K562 (cell line): ENCODE measurements around the gene CD37. TPM values are rescaled to one million over a fixed set of nuclear protein-coding genes. Genes with fewer than 3 reads are reported as not detected.

ENCODE experiments used
- BCOR ChIP-seq: fragments of 450-650 bp; IDR thresholded peaks from 2 replicates; pipeline ENCODE4 v1.6.1; 2016
- CXXC5 ChIP-seq: fragments of 250-450 bp; sonication (Bioruptor Pico); IDR thresholded peaks from 2 replicates; pipeline ENCODE4 v1.8.0; 2022; ENCODE audit warnings: inconsistent platforms, mild to moderate bottlenecking, moderate library complexity
- PTTG1 ChIP-seq: fragments of 450-650 bp; IDR thresholded peaks from 2 replicates; pipeline ENCODE4 v1.6.1; 2016; ENCODE audit warnings: low read depth, mild to moderate bottlenecking, missing genetic modification characterization, missing compliant biosample characterization
- RAD21 ChIP-seq, 2 experiments: fragments of 250-450 bp in 1 of 2; fragments of 450-650 bp in 1 of 2; sonication (Bioruptor Pico) in 1 of 2; formaldehyde crosslinking in 1 of 2; IDR thresholded peaks in 1 of 2; conservative IDR thresholded peaks in 1 of 2; 2 replicates each; pipeline versions ENCODE4 v1.4.0 to v1.8.0; 2020 to 2022; ENCODE audit warnings: mild to moderate bottlenecking in 2 of 2, moderate library complexity in 1 of 2
- SIX5 ChIP-seq, 2 experiments: IDR thresholded peaks; 2 replicates each; pipeline ENCODE4 v1.6.1; 2011; ENCODE audit warnings: low read length in 2 of 2, borderline replicate concordance in 1 of 2, low read depth in 1 of 2, mild to moderate bottlenecking in 1 of 2, moderate library complexity in 1 of 2; ENCODE audit not compliant: insufficient read depth in 1 of 2
- ZNF174 ChIP-seq: fragments of 250-450 bp; sonication (Bioruptor Pico); IDR thresholded peaks from 2 replicates; pipeline ENCODE4 v1.4.0; 2020; ENCODE audit warnings: mild to moderate bottlenecking
- ZNF175 ChIP-seq: fragments of 200-800 bp; sonication (Bioruptor generic); IDR thresholded peaks from 2 replicates; pipeline ENCODE4 v1.6.1; 2016; ENCODE audit warnings: low read depth, mild to moderate bottlenecking, missing genetic modification characterization, missing compliant biosample characterization
- ZNF507 ChIP-seq: conservative IDR thresholded peaks from 2 replicates; pipeline ENCODE4 v1.6.1; 2017; ENCODE audit warnings: missing genetic modification characterization, missing compliant biosample characterization
- ZNF644 ChIP-seq: fragments of 200-800 bp; sonication (Bioruptor generic); IDR thresholded peaks from 2 replicates; pipeline ENCODE4 v1.6.1; 2016; ENCODE audit warnings: low read depth, missing genetic modification characterization, missing compliant biosample characterization
- polyA plus RNA-seq, 8 experiments: library from polyadenylated mRNA; depleted of rRNA in 4 of 8; stranded (reverse) in 5 of 8; unstranded in 3 of 8; fragments of >200 nt; fragmentation: Nextera tagmentation in 2 of 8; fragmentation: Illumina TruSeq in 1 of 8; extraction: Ambion mirVana in 2 of 8; extraction: Trizol in 1 of 8; gene quantifications; 2 replicates each; pipeline versions ENCODE4 v1.2.1 to v1.2.3, GENCODE V29; 2011 to 2014; ENCODE audit warnings: inconsistent platforms in 1 of 8, missing spikeins in 1 of 8
- total RNA-seq, 7 experiments: library from RNA; depleted of rRNA in 6 of 7; stranded (reverse); fragments of >200 nt in 6 of 7; fragmentation: Illumina TruSeq in 2 of 7; extraction: Trizol in 2 of 7; gene quantifications; 2 replicates each; pipeline versions ENCODE4 v1.2.1 to v1.2.3, GENCODE V29; 2011 to 2021; ENCODE audit warnings: low replicate concordance in 1 of 7
- TF ChIP-seq, protein P1 (sequence below): fragments of 250-450 bp; sonication (Bioruptor Pico); IDR thresholded peaks from 2 replicates; pipeline ENCODE4 v1.8.0; 2021; ENCODE audit warnings: borderline replicate concordance, mild to moderate bottlenecking, moderate library complexity; ENCODE audit not compliant: poor library complexity, severe bottlenecking
- TF ChIP-seq, protein P2 (sequence below): fragments of 450-650 bp; IDR thresholded peaks from 2 replicates; pipeline ENCODE4 v1.7.0; 2016; ENCODE audit warnings: borderline replicate concordance
- TF ChIP-seq, protein P3 (sequence below): fragments of 250-450 bp; sonication (Bioruptor Pico); IDR thresholded peaks from 2 replicates; pipeline ENCODE4 v1.8.0; 2021; ENCODE audit warnings: moderate library complexity, mild to moderate bottlenecking, inconsistent platforms
- TF ChIP-seq, protein P4 (sequence below): sonication (generic); formaldehyde crosslinking; IDR thresholded peaks from 2 replicates; pipeline ENCODE4 v1.5.0; 2020; ENCODE audit warnings: missing genetic modification reagents
- TF ChIP-seq, protein P5 (sequence below): sonication (generic); formaldehyde crosslinking; IDR thresholded peaks from 2 replicates; pipeline ENCODE4 v1.8.0; 2022; ENCODE audit warnings: mild to moderate bottlenecking, missing genetic modification reagents

The CD37 gene
- total and polyA plus RNA-seq, 9 of the 15 experiments (the other 6 are each of a cell fraction or from before 2014, with no cell fraction given), result 2.5 to 19.0 (median 7.4) TPM

DNA sequence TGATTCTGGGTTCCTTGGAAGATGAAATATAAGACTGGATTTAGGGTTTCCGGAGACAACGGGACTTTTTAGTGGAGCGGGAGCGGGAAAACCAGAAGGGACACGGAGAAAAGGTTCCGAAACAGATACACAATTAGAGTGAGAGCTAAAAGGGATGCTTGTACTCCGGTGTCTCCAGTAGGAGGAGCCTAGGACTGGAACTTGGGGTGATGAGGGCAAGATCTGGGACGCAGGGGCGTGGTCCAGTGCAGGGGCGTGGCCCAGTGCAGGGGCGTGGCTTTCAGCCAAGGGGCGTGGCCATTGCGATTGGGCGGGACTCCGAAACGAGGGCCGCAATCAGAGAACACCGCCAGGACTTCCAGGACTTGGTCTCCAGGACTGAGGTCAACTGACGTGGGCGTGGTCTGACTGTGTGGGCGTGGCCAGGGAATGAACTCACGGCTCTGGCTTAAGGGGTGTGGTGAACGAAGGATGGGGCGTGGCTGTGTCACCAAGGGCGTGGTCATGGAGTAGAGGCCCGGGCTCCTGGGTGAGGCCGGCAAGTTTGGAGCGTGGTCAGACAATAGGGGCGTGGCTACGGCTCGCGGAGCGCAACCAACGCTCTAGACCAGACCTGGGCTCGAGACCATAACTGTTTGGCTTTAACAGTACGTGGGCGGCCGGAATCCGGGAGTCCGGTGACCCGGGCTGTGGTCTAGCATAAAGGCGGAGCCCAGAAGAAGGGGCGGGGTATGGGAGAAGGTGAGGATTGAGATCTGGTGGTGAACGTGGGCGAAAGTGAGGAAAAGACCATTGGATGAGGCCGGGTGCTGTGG, 28.3 kb downstream of the CD37 start, which contains the start of gene DKKL1 (continued):
- TF ChIP-seq, protein P1, sequence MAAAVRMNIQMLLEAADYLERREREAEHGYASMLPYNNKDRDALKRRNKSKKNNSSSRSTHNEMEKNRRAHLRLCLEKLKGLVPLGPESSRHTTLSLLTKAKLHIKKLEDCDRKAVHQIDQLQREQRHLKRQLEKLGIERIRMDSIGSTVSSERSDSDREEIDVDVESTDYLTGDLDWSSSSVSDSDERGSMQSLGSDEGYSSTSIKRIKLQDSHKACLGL, result no peak
- TF ChIP-seq ZNF174 (CRISPR knock-in tag) (no peak), PTTG1 (tag) (no peak), ZNF507 (tag) (no peak), ZNF644 (tag) (no peak), RAD21 (CRISPR knock-in tag; conservative IDR thresholded peaks at IDR 0.05 in 1 of 2, IDR thresholded peaks at IDR 0.05 in 1 of 2) (peak in 1 of 2 experiments; percentile 14; a peak in 1 of 4 replicates), CXXC5 (CRISPR knock-in tag) (peak; percentile 91), ZNF175 (CRISPR knock-in tag) (no peak), BCOR (no peak; the same call in 1 of the 2 replicates), SIX5 (IDR thresholded peaks at IDR 0.05; ENCODE audit: borderline replicate concordance in 1 of 2, insufficient read depth in 1 of 2, low read depth in 1 of 2, low read length in 2 of 2) (no peak)
- TF ChIP-seq, protein P2, sequence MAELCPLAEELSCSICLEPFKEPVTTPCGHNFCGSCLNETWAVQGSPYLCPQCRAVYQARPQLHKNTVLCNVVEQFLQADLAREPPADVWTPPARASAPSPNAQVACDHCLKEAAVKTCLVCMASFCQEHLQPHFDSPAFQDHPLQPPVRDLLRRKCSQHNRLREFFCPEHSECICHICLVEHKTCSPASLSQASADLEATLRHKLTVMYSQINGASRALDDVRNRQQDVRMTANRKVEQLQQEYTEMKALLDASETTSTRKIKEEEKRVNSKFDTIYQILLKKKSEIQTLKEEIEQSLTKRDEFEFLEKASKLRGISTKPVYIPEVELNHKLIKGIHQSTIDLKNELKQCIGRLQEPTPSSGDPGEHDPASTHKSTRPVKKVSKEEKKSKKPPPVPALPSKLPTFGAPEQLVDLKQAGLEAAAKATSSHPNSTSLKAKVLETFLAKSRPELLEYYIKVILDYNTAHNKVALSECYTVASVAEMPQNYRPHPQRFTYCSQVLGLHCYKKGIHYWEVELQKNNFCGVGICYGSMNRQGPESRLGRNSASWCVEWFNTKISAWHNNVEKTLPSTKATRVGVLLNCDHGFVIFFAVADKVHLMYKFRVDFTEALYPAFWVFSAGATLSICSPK, result no peak
- TF ChIP-seq, protein P3, sequence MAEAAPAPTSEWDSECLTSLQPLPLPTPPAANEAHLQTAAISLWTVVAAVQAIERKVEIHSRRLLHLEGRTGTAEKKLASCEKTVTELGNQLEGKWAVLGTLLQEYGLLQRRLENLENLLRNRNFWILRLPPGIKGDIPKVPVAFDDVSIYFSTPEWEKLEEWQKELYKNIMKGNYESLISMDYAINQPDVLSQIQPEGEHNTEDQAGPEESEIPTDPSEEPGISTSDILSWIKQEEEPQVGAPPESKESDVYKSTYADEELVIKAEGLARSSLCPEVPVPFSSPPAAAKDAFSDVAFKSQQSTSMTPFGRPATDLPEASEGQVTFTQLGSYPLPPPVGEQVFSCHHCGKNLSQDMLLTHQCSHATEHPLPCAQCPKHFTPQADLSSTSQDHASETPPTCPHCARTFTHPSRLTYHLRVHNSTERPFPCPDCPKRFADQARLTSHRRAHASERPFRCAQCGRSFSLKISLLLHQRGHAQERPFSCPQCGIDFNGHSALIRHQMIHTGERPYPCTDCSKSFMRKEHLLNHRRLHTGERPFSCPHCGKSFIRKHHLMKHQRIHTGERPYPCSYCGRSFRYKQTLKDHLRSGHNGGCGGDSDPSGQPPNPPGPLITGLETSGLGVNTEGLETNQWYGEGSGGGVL (CRISPR knock-in tag), result no peak
- TF ChIP-seq, protein P4, sequence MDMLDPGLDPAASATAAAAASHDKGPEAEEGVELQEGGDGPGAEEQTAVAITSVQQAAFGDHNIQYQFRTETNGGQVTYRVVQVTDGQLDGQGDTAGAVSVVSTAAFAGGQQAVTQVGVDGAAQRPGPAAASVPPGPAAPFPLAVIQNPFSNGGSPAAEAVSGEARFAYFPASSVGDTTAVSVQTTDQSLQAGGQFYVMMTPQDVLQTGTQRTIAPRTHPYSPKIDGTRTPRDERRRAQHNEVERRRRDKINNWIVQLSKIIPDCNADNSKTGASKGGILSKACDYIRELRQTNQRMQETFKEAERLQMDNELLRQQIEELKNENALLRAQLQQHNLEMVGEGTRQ (CRISPR knock-in tag), result no peak
- TF ChIP-seq, protein P5, sequence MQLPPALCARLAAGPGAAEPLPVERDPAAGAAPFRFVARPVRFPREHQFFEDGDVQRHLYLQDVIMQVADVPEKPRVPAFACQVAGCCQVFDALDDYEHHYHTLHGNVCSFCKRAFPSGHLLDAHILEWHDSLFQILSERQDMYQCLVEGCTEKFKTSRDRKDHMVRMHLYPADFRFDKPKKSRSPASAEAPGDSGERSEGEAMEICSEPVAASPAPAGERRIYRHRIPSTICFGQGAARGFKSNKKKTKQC (CRISPR knock-in tag), result no peak; the same call in 1 of the 2 replicates
